GM21515 (cell line): ENCODE measurements around the gene GABPA.
A peak's percentile ranks its signal among the peaks of the same experiment; 100 is the strongest.

Experiments
- ATAC-seq: cut with Tn5 transposase; IDR thresholded peaks from one replicate; pipeline ENCODE4 v1.9.1; 2021; ENCODE audit not compliant: unreplicated experiment

The GABPA gene

GRCh38 chr21:25801217-25802014, 66.6 kb downstream of the GABPA start:
- ATAC-seq: peak; percentile 100

GRCh38 chr21:25806060-25806459, 71.3 kb downstream of the GABPA start:
- no peak for ATAC-seq

GRCh38 chr21:25807191-25807590, 72.4 kb downstream of the GABPA start:
- ATAC-seq: no peak

- ATAC-seq: no peak
Measured at GRCh38 chr21:25809013-25809412, 74.2 kb downstream of the GABPA start.

DNA sequence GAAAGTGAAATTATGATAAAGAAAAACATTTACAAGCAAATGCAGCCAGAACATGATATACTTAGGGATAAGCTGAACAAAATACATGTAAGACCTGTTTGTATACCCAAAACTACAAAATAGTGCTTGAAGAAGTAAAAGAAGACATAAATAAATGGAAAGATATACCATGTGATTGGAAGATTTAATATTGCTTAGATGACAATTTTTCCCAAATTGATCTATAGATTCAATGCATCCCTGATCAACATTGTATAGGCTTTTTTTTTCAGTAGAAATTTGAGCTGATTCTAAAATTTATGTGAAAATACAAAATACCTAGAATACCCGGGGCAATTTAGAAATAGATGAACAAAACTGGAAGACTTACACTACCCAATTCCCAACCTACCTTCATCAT, 76.4 kb downstream of the GABPA start:
- no peak for ATAC-seq

DNA sequence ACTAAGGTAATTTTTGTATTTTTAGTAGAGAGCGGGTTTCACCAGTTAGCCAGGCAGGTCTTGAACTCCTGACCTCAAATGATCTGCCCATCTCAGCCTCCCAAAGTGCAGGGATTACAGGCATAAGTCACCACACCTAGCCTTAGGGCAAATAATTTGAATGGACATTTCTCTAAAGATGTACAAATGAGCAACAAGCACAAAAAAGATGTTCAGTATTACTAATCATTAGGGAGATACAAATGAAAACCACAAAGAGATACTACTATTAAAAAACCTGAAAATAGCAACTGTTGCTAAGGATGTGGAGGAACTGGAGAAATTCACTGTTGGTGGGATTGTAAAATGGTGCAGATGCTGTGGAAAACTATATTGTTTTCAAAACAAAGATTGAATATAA, 79.1 kb downstream of the GABPA start:
- ATAC-seq: no peak

DNA sequence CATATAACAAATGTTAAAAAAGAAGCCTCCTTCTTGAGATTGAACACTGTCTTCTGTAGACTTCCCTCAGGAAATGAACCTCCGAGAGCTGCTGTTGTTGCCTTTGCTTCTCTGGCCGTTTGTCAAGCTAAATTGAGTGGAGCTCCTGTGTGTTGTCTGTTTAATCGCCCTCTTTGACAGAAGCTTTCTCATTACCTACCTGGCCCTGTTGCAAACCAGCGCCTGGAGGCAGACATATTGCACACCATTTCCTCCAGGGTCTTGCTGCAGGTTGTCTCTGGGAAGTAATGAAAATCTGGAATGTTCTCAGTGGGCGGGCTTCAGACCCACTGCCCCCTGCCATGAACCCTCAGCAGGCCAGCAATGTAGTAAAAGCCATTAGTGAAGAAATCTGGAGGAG, 83.3 kb downstream of the GABPA start:
- no peak for ATAC-seq

DNA sequence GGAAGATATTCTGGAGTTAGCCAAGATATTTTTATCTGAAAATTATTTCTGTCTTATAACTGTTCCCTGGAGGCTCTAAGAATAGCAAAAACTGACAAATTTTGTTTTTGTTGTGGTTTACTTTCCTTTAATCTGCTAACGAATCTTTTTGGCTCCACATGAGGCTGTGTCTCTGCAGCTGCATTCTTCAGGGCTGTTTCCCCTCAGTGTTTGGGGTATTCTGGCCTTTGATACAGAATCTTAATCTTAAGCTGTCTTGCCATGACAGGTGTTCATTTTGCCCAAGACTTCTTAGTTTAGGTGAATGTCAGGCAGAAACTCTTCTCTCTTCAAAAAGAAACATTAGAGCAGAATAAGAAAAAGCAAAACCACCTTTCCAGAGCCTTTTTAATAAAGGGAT, 83.8 kb downstream of the GABPA start:
- no peak for ATAC-seq
